Spleen (tissue), 11 donors: ENCODE data around the gene ATP11B. TPM values are rescaled to one million over a fixed set of nuclear protein-coding genes. Genes with fewer than 3 reads are reported as not detected.

Source experiments
- DNase-seq: peaks from one replicate; pipeline ENCODE4 v3.0.0-alpha.2; 2020
- H3K27ac ChIP-seq, 8 donors: fragments of 200-600 bp; sonication (generic) in 7 of 8; 1 replicate in 4 of 8; 2 replicates in 4 of 8; pipeline versions ENCODE4 v1.5.0 to v1.8.0; 2016 to 2021; ENCODE audit warnings: inconsistent platforms in 4 of 8, mild to moderate bottlenecking in 4 of 8, moderate library complexity in 1 of 8
- H3K27me3 ChIP-seq, 7 donors: fragments of 200-600 bp; sonication (generic) in 6 of 7; replicated peaks in 1 of 7; 1 replicate in 4 of 7; 2 replicates in 3 of 7; pipeline versions ENCODE4 v1.5.0 to v1.8.0; 2016 to 2021; ENCODE audit warnings: inconsistent platforms in 3 of 7, mild to moderate bottlenecking in 1 of 7
- H3K36me3 ChIP-seq, 6 donors: fragments of 200-600 bp; sonication (generic) in 5 of 6; 1 replicate in 4 of 6; 2 replicates in 2 of 6; pipeline versions ENCODE4 v1.5.0 to v1.8.0; 2016 to 2021; ENCODE audit warnings: inconsistent platforms in 2 of 6
- H3K4me1 ChIP-seq, 6 donors: fragments of 200-600 bp; sonication (generic) in 5 of 6; 1 replicate in 3 of 6; 2 replicates in 3 of 6; pipeline versions ENCODE4 v1.5.0 to v1.8.0; 2016 to 2021; ENCODE audit warnings: inconsistent platforms in 3 of 6
- H3K4me3 ChIP-seq, 8 donors: fragments of 200-600 bp; sonication (generic) in 7 of 8; 1 replicate in 4 of 8; 2 replicates in 4 of 8; pipeline versions ENCODE4 v1.5.0 to v1.8.0; 2016 to 2021; ENCODE audit warnings: inconsistent platforms in 4 of 8, mild to moderate bottlenecking in 4 of 8, moderate library complexity in 2 of 8
- H3K9me3 ChIP-seq, 8 donors: fragments of 200-600 bp; sonication (generic) in 7 of 8; 1 replicate in 4 of 8; 2 replicates in 4 of 8; pipeline versions ENCODE4 v1.5.0 to v1.8.0; 2016 to 2021; ENCODE audit warnings: inconsistent platforms in 4 of 8
- POLR2A ChIP-seq, 3 donors: fragments of 450-650 bp; IDR thresholded peaks; one replicate each; pipeline ENCODE4 v1.5.1; 2017; ENCODE audit warnings: antibody characterized with exemption in 3 of 3, mild to moderate bottlenecking in 1 of 3
- POLR2AphosphoS5 ChIP-seq, 3 donors: sonication (generic); formaldehyde crosslinking; IDR thresholded peaks; one replicate each; pipeline ENCODE4 v1.5.1; 2017; ENCODE audit warnings: antibody characterized with exemption in 3 of 3
- WGBS, 5 donors: extraction: QIAGEN DNeasy Blood & Tissue Kit in 3 of 5; methylation state at CpG; one replicate each; pipeline versions ENCODE4 v1.1.5 to v1.1.7; 2013 to 2018; 5-methylcytosine and 5-hydroxymethylcytosine counted together
- intact Hi-C: fragments of 100-400 bp; cut with DNase I; formaldehyde crosslinking; loops from one replicate; pipeline ENCODE4 v1.15.0; 2023; ENCODE audit warnings: low total_unique reads
- polyA plus RNA-seq, 3 donors: library from polyadenylated mRNA; stranded (reverse); fragments of 200-250 nt; gene quantifications; one replicate each; pipeline ENCODE4 v1.2.1, GENCODE V29; 2013
- total RNA-seq, 7 donors: library from RNA; depleted of rRNA in 3 of 7; stranded (reverse); fragments of >200 nt in 3 of 7; fragmentation: NEBNext Ultra II Directional in 4 of 7; extraction: Animal tissue kit (Norgen Biotek cat#: 25700) in 4 of 7; gene quantifications; one replicate each; pipeline versions ENCODE4 v1.1.0 to v1.2.1, GENCODE V29; 2016 to 2021
- TF ChIP-seq, protein P1 (sequence below), 11 experiments: fragments of 200-600 bp in 7 of 11; fragments of 450-650 bp in 4 of 11; sonication (generic) in 4 of 11; IDR thresholded peaks in 8 of 11; conservative IDR thresholded peaks in 3 of 11; 1 replicate in 7 of 11; 2 replicates in 4 of 11; pipeline versions ENCODE4 v1.4.0 to v1.8.0; 2016 to 2021; ENCODE audit warnings: antibody characterized with exemption in 11 of 11, inconsistent platforms in 4 of 11, mild to moderate bottlenecking in 1 of 11
- donor health status: healthy with polysubstance abuse.
- donor health status: DM: no; HTN: no; CAD: no; lungs with moderate emphysema.
- donor health status: DM: no; HTN: no; CAD: no.
- donor health status: Bipolar disorder and iron deficiency.
- donor health status: healthy.
- donor health status: DM: no; HTN: no; CAD: no.
- donor health status: DM: yes; HTN: yes; CAD: no.

Gene ATP11B
- total and polyA plus RNA-seq, 10 donors = 7.2 to 165 (median 90.3) TPM

DNA sequence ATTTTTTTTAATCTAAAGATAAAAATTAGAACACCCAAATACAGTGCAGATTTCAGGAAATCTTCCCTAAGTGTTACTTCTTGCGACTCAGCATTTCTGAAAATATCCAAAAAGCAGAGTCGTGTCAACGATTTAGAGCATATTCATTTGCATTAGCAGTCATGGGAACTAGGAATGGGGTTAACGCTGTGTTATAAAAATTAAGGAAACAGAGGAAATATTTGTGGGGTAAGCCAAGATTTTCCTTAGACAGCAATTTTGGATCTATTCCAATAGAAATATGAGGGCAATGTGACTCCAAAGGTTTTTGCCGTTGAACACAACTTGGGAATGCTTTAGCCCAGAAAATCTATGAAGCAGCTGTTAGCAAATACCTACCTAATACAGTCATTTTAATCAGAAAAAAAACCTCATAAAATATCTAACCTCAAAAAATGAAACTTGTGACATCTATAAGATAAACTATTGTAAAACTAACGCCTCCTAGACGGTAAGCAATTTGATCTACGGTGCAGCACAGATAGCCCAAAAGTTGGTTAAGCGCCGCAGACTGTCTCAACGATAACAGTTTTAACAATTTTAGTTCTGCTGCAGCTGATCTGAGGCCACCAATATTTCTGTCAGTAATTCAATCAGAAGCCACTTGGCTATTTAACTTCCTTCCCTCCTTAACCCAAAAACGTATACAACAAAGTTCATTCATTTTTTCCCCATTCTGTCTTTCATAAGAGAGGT lies 5.8 kb upstream of the ATP11B start:
- peaks cover 0 to 26% (median 0%) of the 10 kb centered on the region in 7 donors for H3K27me3 ChIP-seq
- peaks cover 0 to 34% (median 19%) of the 10 kb centered on the region in 6 donors for H3K4me1 ChIP-seq
- H3K9me3 ChIP-seq = no peaks in the 10 kb centered on the region
- no peak overlapping the region for H3K4me3 ChIP-seq
- no peak for DNase-seq
- no peaks in the 10 kb centered on the region for H3K36me3 ChIP-seq
- intact Hi-C loops = no loop called here
- WGBS, 5 donors = 68 to 80% (median 71%) methylated on average over 12 of the region's 12 CpGs
- H3K27ac ChIP-seq = no peak overlapping the region
- TF ChIP-seq POLR2AphosphoS5 (IDR thresholded peaks at IDR 0.05) (no peak), POLR2A (IDR thresholded peaks at IDR 0.05) (no peak)
- TF ChIP-seq, protein P1, sequence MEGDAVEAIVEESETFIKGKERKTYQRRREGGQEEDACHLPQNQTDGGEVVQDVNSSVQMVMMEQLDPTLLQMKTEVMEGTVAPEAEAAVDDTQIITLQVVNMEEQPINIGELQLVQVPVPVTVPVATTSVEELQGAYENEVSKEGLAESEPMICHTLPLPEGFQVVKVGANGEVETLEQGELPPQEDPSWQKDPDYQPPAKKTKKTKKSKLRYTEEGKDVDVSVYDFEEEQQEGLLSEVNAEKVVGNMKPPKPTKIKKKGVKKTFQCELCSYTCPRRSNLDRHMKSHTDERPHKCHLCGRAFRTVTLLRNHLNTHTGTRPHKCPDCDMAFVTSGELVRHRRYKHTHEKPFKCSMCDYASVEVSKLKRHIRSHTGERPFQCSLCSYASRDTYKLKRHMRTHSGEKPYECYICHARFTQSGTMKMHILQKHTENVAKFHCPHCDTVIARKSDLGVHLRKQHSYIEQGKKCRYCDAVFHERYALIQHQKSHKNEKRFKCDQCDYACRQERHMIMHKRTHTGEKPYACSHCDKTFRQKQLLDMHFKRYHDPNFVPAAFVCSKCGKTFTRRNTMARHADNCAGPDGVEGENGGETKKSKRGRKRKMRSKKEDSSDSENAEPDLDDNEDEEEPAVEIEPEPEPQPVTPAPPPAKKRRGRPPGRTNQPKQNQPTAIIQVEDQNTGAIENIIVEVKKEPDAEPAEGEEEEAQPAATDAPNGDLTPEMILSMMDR (IDR thresholded peaks at IDR 0.05 in 8 of 11, conservative IDR thresholded peaks at IDR 0.05 in 3 of 11) = no peak

DNA sequence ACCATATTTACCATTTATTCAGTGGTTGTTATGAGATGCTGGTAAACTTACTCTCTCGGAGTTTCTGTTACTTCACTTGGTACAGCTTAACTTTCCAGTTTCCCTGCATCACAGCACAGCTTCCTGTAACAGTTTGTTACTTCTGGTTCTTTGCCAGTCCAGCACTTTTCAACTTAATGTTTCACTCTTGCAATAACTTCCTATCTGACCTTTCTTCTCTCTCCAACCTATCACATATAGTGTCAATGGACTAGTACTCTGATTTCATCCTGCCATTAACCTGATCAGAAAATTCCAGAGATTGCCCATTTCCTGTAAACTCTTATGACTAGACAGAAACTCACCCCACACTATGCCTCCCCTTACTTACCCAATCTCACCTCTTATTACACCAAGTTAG lies 3.9 kb upstream of the ATP11B start:
- WGBS, 5 donors = 6 to 23% (median 18%) methylated on average over 1 of the region's 1 CpG
- peak overlapping the region in 5 of 8 donors; percentile 9 to 69 (median 63) for H3K27ac ChIP-seq
- H3K36me3 ChIP-seq = no peaks in the 10 kb centered on the region
- intact Hi-C loops = no loop called here
- H3K4me3 ChIP-seq = peak overlapping the region in 1 of 8 donors; percentile 1
- H3K9me3 ChIP-seq = no peaks in the 10 kb centered on the region
- DNase-seq = no peak
- peaks cover 0 to 25% (median 0%) of the 10 kb centered on the region in 7 donors for H3K27me3 ChIP-seq
- H3K4me1 ChIP-seq = peaks cover 0 to 39% (median 22%) of the 10 kb centered on the region in 6 donors
- TF ChIP-seq, protein P1 (IDR thresholded peaks at IDR 0.05 in 8 of 11, conservative IDR thresholded peaks at IDR 0.05 in 3 of 11) = no peak
- TF ChIP-seq POLR2AphosphoS5 (IDR thresholded peaks at IDR 0.05) (no peak), POLR2A (IDR thresholded peaks at IDR 0.05) (no peak)

DNA sequence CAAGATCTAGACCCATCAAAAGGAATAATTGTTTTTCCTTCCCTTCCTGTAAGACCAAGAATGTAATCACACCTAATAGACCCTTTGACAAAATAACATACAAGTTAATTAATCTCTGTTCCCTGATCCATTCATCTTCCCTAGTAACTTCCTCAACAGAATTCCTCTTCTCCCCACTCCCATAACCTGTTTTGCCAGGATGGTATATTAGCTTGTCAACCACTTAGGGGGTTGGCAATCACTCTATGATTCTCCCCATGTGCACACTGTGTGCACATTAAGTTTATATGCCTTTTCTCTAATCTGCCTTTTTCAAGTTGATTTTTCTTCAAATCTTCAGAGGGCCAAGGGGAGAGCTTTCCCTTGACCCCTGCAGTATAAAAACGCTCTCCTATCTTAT lies 2.7 kb upstream of the ATP11B start:
- no peak for TF ChIP-seq POLR2AphosphoS5 (IDR thresholded peaks at IDR 0.05)
- TF ChIP-seq, protein P1 (IDR thresholded peaks at IDR 0.05 in 8 of 11, conservative IDR thresholded peaks at IDR 0.05 in 3 of 11) = no peak
- no peak for TF ChIP-seq POLR2A (IDR thresholded peaks at IDR 0.05)
- H3K27me3 ChIP-seq = peaks cover 0 to 12% (median 0%) of the 10 kb centered on the region in 7 donors
- no peak for DNase-seq
- H3K27ac ChIP-seq = no peak overlapping the region
- 72 to 90% (median 85%) methylated on average over 1 of the region's 1 CpG for WGBS, 5 donors
- no peak overlapping the region for H3K4me3 ChIP-seq
- H3K36me3 ChIP-seq = no peaks in the 10 kb centered on the region
- no peaks in the 10 kb centered on the region for H3K9me3 ChIP-seq
- peaks cover 6 to 52% (median 34%) of the 10 kb centered on the region in 6 donors for H3K4me1 ChIP-seq
- intact Hi-C loops = no loop called here

DNA sequence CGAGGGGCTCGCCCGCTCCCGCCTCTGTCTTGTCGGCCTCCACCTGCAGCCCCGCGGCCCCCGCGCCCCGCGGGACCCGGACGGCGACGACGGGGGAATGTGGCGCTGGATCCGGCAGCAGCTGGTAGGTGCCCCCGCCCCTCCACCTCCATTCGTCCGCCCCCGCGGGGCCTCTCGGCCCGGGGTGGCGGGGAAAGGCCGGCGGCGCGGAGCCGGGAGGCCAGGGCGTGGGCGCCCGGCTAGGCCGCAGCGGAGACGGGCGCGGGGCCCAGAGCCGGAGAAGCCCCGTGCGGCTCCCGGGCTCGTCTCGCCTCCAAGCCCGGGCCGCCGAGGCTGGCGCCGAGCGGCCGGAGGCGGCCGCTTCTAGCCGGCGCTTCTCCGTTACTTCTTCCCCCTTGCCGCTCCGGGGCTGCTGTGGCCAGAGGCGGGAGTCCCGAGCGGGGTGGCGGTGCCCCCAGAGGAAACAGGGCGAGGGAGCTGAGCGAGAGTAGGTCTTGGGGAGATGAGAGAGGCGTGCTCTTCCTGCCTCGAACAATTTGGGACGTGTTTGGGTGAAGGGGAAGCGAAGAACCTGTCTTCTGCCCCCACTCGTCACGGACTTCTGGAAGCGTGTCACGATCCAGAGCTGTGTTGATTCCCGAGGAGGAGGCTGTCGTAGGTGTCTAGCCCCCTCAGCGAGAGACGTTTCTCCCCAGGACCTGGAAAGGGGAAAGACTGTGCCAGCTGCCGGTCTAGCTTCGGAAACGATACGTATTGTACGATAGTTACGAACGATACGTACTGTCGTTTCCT lies 555 bp downstream of the ATP11B start:
- Histone ChIP-seq H3K36me3 (no peaks in the 10 kb centered on the region), H3K9me3 (no peaks in the 10 kb centered on the region), H3K4me1 (peaks cover 9 to 72% (median 49%) of the 10 kb centered on the region in 6 donors), H3K4me3 (peak overlapping the region; percentile 77 to 93 (median 84)), H3K27me3 (no peaks in the 10 kb centered on the region), H3K27ac (peak overlapping the region; percentile 92 to 100 (median 98))
- intact Hi-C loops = no loop called here
- TF ChIP-seq POLR2A (IDR thresholded peaks at IDR 0.05) = no peak
- peak; percentile 49 to 70 (median 66) for TF ChIP-seq POLR2AphosphoS5 (IDR thresholded peaks at IDR 0.05)
- 0 to 1% (median 0%) methylated on average over 32 to 86 of the region's 86 CpGs for WGBS, 5 donors
- peak; percentile 90 for DNase-seq
